ENCODE measurements around the gene TMEM182.

GRCh38 chr2:102850888-102851287, 89.1 kb downstream of the TMEM182 start:
- no peak for TF ChIP-seq CTCF (IDR thresholded peaks at IDR 0.05)
- TF ChIP-seq POLR2A (IDR thresholded peaks at IDR 0.05) = no peak

Measured in adrenal gland (tissue), 5 donors.